GM12874 (cell line): ENCODE results near the gene OSTN.

ENCODE experiments used
- TF ChIP-seq, protein P1 (sequence below): IDR thresholded peaks from 2 replicates; pipeline ENCODE4 v1.5.1; 2011; ENCODE audit warnings: low read depth, mild to moderate bottlenecking, control low read depth, low read length, moderate library complexity; ENCODE audit not compliant: insufficient read depth

OSTN gene

GRCh38 chr3:191198932-191199331 is at the start of gene OSTN:
Gene OSTN, plus strand, starts transcription at chr3:191199241. Its CDS starts 13,292 bp downstream, at chr3:191212533.
- TF ChIP-seq, protein P1, sequence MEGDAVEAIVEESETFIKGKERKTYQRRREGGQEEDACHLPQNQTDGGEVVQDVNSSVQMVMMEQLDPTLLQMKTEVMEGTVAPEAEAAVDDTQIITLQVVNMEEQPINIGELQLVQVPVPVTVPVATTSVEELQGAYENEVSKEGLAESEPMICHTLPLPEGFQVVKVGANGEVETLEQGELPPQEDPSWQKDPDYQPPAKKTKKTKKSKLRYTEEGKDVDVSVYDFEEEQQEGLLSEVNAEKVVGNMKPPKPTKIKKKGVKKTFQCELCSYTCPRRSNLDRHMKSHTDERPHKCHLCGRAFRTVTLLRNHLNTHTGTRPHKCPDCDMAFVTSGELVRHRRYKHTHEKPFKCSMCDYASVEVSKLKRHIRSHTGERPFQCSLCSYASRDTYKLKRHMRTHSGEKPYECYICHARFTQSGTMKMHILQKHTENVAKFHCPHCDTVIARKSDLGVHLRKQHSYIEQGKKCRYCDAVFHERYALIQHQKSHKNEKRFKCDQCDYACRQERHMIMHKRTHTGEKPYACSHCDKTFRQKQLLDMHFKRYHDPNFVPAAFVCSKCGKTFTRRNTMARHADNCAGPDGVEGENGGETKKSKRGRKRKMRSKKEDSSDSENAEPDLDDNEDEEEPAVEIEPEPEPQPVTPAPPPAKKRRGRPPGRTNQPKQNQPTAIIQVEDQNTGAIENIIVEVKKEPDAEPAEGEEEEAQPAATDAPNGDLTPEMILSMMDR = no peak

GRCh38 chr3:191151653-191152052 is 47.4 kb upstream of the OSTN start:
- TF ChIP-seq, protein P1 = no peak

DNA sequence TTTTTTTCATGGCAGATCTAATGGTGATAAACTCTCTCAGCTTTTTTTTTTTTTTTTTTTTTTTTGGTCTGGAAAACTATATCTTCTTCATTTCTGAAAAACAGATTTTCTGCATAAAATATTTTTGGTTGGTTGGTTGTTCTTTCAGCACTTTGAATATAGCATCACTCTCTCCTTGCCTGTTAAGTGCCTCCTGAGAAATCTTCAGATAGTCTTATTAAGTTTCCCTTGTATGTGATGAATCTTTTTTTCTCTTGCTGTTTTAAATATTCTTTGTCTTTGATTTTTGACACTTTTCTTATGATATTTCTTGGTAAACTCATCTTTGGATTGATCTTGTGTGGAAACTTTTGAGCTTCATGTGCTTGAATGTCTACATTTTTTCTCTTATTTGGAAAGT is 44.2 kb upstream of the OSTN start:
- TF ChIP-seq, protein P1 = no peak

GRCh38 chr3:191158247-191158646 is 40.8 kb upstream of the OSTN start:
- TF ChIP-seq, protein P1 = no peak

- TF ChIP-seq, protein P1 = no peak
These were observed 40.2 kb upstream of the OSTN start for GRCh38 chr3:191158815-191159214.

- TF ChIP-seq, protein P1 = no peak
These were observed 33.2 kb upstream of the OSTN start for GRCh38 chr3:191165802-191166201.

DNA sequence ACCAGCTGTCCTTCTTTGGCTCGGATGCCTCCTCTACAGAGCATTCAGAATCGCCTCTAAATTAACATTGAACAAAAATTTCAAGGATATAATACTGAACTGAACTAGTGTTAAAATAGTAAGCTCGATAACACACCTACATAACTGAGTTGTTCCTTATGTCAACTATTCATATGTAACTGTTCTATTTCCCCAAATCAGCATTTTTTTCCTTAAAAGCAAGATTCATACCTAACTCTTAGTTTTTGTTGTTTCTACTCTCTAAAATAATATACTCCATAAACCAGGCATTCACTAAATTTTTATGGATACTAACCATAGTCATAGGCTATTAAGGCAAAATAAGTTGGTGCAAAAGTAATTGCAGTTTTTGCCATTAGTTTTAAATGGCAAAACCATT is 32.7 kb upstream of the OSTN start:
- TF ChIP-seq, protein P1 = no peak

DNA sequence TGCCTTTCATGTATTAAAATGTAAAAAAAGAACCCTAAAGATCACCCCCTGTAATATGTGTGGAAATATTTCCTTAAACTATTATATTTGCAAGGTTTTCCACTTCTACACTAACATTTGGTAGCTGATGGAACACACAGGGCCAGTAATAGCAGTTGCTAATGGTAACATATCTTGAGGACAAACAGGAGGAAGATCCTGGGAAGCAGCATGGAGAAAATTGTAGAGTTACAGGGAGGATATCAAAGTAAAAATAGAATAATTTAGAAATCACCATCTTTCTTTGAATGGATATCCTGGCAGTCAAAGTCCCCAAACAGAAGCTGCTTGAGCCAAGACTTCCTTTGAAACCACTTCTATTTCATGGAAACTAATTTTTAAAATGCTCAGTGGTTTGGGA is 29.5 kb upstream of the OSTN start:
- TF ChIP-seq, protein P1 = no peak
